Suppressor macrophage treated with lipopolysaccharide for 4 hours (primary cell): ENCODE measurements around the gene AGBL1.

ENCODE experiments used
- DNase-seq: peaks from one replicate; pipeline ENCODE4 v3.0.0-alpha.2; 2020

AGBL1 gene

GRCh38 chr15:86165265-86166211 lies 85.9 kb downstream of the AGBL1 start:
- no peak for DNase-seq

DNA sequence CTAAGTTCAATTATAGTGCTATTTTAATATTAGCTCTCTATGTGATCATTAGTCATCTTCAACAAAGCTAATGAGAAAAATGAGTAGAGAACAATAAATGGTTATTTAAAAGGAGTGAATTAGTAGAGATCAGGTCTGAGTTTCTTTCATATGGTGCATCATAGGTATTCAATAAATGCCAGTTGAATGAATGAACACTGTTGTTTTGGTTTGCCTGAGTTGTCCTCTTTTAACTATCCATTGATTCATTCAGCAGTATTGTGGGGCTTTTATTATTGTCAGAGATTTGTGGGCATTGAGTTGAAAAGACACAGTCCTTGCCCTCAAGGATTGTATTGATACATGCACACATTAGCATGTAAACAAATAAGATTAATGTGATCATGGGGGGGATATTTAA lies 88.2 kb downstream of the AGBL1 start:
- DNase-seq: no peak

DNA sequence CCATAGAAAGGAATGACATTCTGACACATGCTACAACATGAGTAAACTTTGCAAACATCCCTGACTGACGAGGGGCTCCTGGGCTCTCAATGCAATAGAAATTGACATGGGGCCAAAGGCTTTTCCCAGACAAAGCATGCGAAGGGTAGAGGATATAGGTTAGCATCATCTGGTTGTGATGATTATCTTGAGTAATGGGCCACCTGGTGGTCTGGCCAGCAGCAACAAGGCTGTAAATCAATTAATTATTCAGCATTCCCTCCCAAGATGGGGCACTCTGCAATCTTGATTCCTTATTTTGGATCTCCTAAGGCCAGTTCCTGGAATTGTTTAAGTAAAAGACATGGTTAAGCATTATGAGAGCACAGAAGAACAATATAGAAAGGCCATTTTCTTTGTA lies 99.2 kb downstream of the AGBL1 start:
- no peak for DNase-seq

DNA sequence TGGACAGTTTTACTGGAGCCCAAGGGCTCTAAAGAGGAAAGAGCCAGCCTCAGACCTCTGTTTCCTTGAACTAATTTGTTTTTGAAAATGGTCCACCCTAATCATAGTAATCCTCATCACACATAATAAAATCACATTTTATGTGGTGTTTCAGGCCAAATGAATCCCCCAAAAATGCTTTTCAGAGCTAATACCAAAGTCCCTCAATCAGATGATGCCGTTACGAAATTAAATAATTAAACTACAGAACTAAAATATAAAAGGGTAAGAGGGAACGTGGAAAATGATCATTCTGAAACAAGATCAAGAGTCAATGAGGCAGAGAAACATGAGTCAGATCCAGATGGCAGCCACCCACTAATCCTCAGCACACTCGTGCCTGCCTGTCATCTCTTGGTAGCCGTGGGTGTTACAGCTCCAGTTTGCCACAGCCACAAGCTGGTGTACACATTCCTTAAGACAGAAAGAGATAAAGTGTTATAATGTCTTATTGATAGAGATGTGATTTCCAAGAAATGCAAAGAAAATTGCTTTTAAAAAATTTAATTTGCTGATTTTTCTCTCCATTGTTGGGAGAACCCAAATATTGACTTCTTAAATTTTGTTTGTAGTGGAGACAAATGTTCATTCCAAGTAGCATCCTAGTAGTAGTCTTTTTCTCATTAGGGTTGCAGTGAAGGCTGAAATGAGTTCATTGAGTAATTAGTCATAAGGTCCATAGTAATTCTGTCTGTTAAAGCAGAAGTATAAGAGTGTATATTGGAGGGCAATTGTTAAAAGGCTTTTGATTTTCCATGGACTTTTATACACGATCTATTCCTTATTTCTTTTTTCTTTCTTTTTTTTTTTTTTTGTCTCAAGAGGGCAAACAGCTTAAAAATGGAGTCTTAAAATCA lies 104.2 kb downstream of the AGBL1 start:
- DNase-seq: peak; percentile 17

DNA sequence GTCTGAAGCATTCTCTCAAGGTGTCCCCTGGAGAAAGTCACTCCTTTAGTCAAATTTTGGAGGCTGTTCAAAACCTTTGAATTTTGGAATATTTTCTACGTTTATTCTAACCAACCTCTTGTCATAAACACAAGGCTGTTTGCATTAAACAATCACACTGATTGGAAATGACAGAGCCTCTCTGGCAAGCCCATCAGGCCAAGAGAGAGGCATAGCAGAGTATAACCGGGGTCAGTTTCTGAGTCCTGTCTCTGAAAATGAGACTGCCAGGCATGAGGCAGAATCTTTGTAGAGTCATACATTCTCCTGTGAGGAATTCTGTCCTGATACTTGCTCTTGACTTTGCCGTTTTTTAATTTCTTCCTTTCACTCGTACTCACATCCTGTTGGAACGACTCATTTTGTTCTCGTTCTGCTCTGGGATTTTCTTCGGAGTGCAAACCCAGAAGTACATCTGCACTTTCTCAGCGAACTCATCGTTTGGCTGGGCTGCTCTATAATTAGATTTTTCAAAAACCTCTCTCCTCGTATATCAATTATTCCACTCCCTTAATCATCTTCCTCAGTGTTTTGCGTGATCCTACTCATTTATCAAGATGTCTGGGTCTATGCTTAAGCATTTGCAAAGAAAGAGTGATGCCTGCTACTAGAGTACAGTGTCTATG lies 114.2 kb downstream of the AGBL1 start:
- no peak for DNase-seq

GRCh38 chr15:86197770-86198169 lies 118.1 kb downstream of the AGBL1 start:
- DNase-seq: no peak

DNA sequence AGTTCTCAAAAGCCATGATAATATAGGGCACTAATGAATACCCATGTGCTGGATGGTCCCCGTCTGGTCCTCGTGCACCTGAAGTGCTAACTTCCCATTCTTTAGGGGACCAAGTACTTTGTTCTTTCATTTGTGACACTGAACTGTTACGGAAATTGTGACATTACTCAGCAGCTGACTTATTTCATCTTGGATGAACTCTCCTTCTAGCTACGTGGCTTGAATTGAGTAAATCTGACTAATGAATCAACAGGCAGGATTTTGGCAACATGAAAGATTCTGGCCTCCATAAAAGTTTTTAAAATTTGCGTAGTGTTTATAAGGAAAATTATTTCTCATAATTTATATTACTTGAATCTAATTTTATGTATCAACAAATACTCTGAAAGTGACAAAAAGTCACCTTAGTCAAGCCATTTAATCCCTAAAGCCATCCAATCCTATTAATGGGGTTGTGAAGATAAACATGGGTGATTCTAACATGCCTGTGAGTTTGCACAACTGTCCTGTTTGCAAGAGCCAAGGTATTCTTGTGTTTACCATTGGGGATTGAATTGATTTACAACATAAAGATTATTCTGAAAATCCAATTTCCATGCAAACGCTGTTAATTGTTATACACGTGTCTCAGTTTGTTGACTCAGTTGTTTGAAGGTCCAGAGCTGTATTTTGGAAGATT lies 119.9 kb downstream of the AGBL1 start:
- DNase-seq: no peak

DNA sequence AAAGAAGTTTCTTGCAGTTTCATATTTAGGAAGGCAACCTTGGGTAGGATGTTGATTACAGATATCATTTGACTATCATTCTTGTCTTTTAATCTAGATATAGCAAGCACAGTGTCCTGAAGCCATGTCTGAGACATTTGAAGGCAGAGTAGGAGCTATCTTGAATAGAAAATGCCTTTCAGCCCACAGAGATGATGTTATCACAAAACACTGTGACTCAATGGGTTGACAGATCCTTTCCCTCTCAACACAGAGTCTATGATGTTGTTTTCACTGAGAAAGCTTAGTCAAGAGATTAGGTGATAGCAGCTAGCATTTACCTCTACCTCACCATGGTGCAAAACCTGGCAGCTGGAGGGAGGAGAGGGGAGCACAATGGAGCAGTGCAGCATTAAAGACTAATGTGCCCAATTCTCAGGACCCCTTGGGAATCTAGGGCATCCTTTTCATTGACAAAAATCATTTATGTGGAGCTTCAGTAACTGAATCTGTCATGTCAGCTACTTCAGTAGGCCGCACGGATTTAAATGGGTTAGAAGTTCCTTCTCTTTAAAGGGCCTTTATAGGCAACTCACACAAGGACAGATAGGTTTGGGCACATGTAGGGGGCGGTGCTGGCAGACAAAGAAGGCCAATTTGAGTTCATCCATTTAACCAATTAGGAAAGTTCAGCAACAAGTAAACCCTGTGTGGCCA lies 121.8 kb downstream of the AGBL1 start:
- no peak for DNase-seq

- no peak for DNase-seq
These were observed 123.8 kb downstream of the AGBL1 start for GRCh38 chr15:86203462-86203861.

DNA sequence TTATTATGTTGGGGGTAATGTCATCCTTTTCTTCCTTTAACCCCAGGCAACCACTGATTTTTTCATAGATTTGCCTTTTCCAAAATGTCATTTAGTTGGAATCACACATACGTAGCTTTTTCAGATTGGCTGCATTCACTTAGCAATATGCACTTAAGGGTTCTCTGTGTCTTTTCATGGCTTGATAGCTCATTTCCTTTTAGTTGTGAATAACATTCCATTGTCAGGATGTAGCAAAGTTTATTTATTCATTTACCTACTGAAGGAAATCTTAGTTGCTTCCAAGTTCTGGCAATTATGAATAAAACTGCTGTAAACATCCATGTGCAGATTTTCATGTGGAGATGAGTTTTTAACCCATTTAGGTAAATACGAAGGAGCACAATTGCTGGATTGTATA lies 125.4 kb downstream of the AGBL1 start:
- no peak for DNase-seq

DNA sequence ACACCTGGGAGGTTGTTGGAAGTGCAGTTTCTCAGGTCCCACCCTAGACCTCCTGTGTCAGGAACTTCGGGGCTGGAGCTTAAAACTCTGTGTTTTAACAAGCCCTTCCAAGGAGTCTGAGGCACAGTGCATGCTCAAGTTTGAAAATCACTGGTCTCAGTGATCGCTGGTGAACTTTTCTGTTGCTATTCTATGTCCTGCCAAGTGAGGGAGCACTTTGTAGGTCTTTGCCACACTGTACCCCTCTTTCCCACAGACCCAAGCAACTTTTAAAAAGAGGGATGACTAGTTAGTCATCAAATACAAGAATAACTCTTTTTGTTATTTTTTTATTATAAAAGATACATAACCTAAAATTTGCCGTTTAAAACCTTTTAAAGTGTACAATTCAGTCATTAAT lies 133.7 kb downstream of the AGBL1 start:
- no peak for DNase-seq

DNA sequence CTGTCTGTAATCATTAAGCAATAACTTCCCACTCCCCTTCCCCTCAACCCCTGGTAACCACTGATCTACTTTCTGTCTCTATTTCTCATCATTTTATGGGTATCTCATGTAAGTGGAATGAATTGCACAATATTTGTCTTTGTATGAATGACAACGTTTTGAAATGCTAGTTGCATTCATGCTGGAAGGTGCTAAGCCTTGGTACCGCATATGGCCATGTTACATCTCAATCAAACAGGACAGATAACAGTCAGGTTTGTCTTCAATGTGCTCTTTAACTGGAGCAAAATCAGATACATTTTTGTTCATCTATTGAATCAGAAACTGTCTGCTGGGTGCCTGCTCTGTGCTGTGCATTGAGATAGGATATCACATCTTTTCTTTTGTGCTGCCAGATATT lies 134.2 kb downstream of the AGBL1 start:
- DNase-seq: no peak

DNA sequence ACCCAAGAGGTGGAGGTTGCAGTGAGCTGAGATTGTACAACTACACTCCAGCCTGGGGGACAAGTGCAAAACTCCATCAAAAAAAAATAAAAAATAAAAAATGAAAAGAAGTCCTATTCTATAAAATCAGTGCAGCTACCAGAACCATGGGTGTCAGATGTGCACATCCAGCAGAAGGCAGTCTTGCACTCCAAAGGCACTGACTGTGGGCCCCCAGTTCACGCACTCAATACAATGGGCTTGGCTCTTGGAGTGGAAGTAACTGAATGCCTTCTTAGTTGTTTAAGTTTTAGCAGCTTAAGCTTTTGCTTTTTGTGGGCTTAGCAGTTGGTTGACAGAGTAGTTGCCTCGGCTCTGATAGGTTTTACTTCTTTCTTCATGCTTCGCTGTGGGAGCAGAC lies 141.4 kb downstream of the AGBL1 start:
- DNase-seq: no peak

GRCh38 chr15:86229306-86229705 lies 149.6 kb downstream of the AGBL1 start:
- no peak for DNase-seq

- no peak for DNase-seq
These were observed 150.3 kb downstream of the AGBL1 start for GRCh38 chr15:86229936-86230335.

- peak; percentile 14 for DNase-seq
These were observed 152.4 kb downstream of the AGBL1 start for GRCh38 chr15:86231864-86232721.

DNA sequence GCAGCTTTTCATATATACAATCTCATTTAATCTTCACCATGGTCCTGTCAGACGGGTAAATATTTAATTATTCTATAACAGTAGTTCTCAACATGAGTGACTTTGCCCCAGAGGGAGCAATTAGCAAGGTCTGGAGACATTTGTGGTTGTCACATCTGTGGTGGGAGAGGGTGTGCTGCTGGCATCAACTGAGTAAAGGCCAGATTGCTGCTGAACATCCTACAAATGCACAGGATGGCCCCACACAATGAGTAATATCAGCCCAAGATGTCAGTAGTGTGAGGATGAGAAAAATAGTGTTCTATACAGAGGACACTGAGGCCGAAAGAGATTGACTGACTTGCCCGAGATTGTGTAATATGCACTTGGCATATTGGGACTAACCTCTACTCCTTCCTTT lies 156.0 kb downstream of the AGBL1 start:
- no peak for DNase-seq

DNA sequence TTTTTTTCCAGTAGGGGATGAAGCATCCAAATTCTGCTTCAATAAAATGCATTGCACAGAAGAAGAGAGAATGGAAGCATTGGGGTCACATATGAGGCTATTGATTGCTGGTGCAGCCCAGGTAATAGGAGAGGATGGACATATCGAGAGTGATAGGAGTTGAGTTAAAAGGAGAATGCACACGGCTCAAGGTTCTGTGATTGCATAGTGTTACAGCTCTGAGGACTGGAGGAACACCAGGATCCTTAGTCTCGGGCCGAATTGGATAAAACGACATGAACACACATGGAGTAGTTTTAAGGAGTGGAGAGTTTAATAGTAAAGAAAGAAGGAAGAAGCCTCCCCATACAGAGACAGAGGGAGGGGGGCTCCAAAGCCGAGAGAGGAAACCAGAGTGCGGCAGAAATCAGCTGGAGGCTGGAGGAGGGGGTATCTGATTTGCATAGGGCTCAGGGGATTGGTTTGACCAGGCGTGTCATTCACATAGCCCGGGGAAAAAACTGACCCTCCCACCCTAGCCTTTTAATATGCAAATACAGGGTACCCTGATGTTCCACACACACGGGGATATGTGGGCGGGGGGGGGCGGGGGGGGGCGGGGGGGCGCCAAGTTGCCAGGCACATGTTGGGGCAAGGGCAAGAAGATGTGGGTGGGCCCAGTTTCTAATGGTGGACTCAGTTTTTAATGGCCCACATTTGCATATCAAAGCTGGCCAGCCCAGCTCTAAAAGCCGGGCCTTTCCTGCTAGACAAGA lies 156.9 kb downstream of the AGBL1 start:
- no peak for DNase-seq

DNA sequence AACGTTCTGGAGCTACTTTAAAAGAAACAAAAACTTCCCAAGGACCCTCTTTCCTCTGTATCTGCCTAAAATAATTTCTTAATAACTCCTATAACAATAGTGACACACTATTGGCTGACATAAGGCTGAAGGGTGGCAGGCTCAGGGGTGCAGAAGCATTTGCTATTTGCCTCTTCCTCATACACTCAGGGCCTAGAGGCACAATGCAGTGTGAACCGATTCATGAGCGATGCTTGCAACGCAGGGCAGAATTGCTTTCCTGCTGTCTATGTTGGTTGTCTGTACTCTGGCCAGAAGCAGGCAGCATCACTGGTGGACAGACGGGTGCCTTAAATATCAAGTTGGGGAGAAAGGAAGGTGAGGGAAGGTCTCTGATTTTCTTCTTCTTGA lies 157.4 kb downstream of the AGBL1 start:
- DNase-seq: no peak

GRCh38 chr15:86247249-86247955 lies 167.7 kb downstream of the AGBL1 start:
- DNase-seq: no peak
